Activated naive CD8-positive, alpha-beta T cell treated with anti-CD3 and anti-CD28 coated beads, Interleukin-2, amount 50 U/mL, for 16 hours (primary cell): Measurements from ENCODE around the gene TM9SF1.
"Not testable (repeated sequence)": the region's sequence is repeated elsewhere in the genome, so short reads cannot be mapped to it uniquely, and the experiment has no call there.

Experiments used
- DNase-seq: peaks from one replicate; pipeline ENCODE4 v3.0.0-alpha.2; 2020; ENCODE audit warnings: low read depth, low spot score

TM9SF1 gene

DNA sequence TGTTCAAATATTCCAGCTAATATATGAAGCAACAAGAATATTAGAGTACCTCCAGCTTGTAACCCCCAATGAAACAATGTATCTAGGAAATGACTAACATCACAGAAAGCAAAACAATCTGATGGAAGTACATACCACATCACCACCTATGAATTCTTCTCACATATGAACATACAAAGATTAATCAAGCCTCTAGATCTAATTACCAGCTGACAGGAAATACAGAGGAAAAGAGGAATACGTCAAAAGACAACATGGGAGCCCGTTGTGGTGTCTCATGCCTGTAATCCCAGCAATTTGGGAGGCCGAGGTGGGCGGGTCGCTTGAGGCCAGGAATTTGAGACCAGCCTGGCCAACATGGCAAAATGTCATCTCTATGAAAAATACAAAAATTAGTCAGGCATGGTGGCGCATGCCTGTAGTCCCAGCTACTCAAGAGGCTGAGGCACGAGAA lies 29.4 kb upstream of the TM9SF1 start:
- no peak for DNase-seq

DNA sequence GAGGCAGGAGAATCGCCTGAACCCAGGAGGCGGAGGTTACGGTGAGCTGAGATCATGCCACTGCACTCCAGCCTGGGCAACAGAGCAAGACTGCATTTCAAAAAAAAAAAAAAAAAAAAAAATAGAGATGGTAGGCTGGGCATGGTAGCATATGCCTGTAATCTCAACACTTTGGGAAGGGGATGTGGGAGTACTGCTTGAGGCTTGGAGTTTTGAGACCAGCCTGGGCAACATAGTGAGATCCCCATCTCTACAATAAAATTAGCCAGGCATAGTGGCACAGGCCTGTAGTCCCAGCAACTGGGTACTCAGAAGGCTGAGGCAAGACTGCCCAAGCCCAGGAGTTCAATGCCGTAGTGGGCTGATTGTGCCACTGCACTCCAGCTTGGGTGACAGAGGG lies 27.7 kb upstream of the TM9SF1 start:
- DNase-seq: not testable (repeated sequence)

DNA sequence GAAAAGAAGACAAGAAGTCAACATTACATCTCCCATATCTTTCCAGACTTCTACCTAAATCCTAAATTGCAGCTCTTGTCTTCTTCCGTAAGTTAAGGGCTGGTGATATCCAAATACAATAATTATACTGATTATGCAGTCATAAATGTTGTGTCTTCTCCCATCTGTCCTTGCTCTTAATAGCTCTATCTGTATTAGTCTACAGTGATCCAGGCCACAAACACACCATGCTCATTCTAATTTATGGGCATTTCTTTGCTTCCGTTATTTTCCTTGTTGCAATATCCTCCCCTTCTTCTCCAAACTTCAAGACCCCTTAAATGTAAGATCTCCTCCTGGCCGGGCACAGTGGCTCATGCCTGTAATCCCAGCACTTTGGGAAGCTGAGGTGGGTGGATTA lies 24.3 kb upstream of the TM9SF1 start:
- no peak for DNase-seq

DNA sequence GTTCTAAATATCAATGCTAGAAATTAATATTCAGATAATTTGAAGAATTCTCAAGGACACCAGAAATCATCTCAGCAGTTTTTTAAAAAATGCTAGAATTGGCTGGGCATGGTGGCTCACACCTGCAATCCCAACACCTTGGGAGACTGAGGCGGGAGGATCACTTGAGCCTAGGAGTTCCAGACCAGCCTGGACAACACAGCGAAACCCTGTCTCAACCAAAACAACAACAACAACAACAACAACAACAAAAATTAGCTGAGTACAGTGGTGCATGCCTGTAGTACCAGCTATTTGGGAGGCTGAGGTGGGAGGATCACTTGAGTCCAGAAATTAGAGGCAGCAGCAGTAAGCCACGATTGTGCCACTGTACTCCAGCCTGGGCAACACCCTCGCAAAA lies 23.8 kb upstream of the TM9SF1 start:
- DNase-seq: no peak

DNA sequence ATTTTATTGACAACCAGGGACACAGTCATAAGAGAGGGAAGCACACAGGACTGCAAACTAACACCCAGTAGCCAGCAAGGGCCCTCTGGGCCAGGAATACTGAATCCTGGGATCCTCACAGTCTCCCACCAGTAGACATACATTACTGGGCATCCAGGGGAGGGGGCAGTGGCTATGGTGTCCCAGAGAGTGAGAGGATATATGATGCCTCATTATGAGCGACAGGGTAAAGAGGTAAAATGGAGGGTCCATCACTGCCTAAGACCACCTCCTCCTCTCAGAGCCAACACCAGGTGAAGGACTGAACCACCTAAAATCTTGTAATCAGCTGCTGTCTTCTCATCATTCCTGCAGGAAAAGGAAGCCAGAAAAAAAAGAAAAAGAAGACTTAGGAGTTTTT lies 21.6 kb upstream of the TM9SF1 start:
- DNase-seq: not testable (repeated sequence)

DNA sequence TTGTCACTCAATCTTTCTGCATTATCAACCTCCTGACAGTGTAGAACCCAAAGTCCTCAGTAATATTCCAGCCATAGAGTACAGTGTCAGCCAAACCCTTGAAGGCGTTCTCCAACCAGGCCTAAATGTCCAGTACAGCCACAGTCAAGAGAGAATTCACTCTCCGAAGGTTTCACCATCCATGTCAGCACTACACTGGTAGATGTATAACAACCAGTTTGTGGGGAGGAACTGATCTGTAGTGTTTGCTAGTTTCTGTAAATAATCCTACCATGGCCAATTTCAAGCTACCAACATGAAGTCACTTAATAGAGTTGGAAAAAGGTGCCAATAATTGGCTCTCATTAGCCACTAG lies 21.1 kb upstream of the TM9SF1 start:
- DNase-seq: no peak

DNA sequence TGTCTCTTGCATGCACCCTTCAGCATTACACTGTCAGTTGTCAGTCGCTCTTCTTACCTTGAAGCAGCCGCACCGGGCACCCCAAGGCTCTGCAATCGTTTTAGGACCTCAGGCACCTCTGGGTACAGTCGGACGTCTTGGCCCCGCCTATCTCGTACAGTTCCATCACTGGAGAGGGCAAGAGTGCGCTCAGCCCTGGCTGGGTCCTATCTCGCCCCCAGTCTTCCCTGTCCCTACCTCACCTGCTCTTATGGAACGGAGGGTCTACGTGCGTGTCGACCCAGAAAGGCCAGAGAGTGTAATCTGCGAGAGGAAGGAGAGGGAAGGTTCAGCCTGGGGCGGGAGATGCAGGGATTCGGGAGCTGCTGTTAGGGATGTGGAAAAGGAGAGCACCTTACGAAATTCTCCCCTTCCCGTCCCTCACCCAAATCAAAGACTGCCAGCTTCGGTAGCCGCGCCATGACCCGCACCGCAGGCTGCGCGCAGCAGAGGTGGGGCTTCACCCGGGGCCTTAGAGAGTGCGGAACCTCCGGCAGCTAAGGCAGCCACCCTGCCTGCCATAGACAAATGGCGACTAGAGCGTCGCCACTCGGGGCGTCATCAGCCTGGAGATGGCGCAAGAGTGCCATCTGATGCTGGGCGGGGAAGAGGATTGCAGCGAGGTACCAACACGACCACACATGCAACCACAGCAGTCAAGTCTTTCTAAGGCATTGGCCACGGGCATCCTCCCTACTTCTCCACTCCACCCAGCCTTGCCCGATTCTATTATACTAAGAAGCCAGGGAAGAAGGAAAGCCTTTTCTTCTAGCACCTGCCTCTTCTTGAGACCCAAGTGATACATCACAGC lies 20.5 kb upstream of the TM9SF1 start, which contains the start of gene MDP1:
TSS of gene MDP1 (minus strand) at position 572 of the 850 bp plus-strand sequence. CDS start at position 461, 111 bp downstream.
- peak; percentile 64 for DNase-seq

DNA sequence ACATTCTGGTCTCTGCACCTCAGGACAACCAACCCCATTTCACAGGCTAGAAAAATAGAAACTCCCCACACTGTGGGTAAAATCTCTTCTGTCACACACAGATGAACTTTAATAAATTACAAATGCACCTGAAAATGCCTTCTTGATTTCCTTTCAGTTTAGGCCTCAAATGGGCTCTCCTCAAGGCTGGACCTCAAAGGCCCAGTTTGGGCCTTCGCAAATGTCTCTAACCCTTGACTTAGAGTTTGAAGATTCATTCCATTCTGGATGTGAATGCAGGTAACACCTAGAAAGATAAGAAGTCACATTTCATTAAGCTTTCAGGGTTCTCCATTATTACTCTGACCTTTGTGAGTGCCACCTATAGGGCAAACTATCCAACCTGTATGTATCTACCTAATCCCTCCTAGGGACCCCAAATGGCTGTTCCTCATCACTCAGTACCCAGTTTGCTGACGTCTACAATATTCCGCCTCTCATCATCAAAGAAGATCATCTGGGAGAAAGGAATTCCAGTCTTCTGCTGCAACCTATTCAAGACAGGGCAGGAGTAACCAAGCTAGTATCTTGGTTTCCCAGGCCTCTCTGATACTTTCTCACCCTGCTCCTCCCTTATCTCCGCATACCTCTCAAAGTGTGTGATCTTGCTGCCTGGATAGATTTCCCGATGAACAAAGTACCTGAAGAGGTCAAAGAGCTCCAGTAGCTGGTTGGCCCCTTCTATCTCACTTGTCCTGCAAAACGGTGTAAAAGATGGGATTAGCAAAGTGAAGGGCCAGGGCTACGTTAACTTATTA lies 18.8 kb upstream of the TM9SF1 start:
- DNase-seq: no peak

DNA sequence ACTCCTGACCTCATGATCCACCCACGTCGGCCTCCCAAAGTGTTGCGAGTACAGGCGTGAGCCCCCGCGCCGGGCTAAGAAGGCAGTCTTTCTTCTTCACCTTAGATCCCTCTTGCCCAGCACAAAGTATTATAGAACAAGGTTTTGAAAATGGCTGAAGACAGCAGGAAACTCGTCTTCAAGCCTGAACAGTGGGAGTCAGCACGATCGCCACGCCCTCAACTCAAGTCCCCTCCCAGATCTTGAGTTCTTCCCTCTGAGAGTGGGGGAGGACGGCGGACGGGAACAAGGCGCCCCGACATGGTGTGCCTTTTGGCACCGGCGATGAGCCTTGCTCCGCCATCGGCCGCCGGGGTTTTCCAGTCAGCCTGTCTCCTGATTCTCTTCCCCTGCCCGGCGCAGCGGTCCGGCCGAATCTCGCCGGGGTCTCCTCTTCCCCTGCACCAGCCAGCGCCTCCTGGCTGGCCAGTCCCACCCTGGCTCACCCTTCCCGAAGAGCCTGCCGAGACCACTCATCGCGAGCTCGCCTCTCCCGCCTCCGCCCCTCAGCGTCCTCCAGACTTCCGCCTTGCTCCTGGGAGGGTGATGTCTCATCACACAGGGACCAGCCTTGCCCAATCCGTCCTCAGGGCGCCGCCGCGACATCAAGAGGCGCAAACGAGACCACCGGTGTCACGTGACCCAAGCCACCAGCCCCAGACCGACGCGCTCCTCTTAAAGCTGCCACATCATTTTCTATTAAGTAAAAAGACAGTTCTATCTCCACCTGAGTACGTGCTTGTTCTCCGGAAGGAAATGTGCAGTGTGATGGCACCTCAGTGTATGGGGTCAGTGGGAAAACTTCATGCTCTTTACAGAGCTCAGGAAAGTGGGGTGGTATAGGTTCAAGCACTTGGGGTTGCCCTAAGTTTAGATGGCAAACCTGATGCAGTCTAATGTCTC lies 18.0 kb upstream of the TM9SF1 start, which contains the start of gene CHMP4A:
TSS of gene CHMP4A (minus strand) at position 565 of the 942 bp plus-strand sequence. CDS start at position 516, 49 bp downstream.
- DNase-seq: peak; percentile 96

DNA sequence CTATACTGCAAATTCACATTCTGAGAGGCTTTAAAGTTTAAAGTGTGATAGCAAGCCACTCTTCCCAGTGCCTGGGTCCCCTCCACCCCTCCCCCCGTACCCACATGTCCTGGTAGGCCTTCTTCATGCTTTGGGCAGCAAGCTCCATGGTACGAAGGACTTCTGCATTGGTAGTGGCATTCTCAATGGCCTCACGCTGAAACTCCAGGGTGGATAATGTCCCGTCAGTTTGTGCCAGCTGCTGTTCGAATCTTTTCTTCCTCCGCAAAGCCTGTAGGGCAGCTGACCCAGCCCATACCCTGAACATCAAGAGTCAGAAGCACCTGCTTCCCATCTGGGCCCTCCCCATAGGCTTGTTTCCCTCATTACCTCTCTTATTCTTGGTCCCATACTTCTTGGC lies 16.1 kb upstream of the TM9SF1 start:
- no peak for DNase-seq

DNA sequence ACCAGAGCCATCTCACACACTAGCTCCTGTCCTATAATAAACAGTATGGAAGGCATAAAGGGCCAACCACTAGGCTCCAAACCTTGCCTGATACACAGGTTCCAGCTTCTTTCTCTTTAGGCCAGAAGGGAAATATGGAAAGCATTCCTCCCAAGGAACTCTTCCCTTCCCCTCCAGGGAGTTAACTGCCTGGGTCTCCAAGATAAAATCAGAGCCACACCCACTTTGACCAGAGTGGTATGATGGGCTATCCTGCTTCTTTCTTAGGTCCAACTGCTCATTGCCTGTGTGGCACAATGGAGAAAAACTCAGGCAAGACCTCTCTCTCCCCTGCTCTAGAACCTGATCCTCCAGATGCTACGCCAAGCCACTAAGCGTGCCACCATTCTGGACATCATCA lies 12.4 kb upstream of the TM9SF1 start:
- no peak for DNase-seq

DNA sequence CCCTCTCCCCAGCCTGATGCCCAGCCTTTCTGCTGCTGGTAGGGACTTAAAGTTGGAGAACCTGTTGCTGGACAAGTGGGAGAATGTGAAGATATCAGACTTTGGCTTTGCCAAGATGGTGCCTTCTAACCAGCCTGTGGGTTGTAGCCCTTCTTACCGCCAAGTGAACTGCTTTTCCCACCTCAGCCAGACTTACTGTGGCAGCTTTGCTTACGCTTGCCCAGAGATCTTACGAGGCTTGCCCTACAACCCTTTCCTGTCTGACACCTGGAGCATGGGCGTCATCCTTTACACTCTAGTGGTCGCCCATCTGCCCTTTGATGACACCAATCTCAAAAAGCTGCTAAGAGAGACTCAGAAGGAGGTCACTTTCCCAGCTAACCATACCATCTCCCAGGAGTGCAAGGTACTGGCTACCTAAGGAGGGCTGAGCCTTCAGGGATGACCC lies 11.9 kb upstream of the TM9SF1 start:
- DNase-seq: no peak

DNA sequence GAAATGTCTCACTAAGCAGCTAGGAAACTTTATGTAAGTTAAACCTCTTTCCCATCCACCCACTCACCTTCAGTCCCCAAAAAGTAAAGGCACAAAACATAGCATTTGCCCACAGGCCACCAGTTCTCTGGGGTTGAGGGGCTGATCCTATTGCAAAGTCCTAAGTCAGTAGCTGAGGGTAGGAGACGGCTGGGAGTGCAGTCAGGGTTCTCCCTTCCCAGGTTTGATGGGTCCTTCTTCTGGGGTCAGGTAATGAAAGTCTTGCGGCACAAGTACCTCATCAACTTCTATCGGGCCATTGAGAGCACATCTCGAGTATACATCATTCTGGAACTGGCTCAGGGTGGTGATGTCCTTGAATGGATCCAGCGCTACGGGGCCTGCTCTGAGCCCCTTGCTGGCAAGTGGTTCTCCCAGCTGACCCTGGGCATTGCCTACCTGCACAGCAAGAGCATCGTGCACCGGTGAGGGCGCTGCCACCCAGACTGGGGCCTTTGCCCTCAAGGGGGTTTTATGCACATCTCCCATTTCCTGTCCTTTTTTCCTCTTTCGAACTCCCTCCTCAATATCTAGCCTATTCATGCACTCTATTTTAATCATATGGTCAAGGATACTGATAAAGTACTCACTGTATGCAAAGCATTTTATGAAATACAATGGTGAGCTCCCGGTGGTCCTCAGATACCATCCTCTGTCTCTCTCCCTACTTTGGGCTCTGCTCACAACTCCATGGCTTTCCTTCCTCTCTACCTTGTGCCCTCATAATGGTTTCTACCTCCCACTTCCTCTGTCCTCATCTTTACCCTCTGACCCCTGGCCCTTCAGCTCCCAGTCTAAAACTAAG lies 11.2 kb upstream of the TM9SF1 start:
- no peak for DNase-seq

DNA sequence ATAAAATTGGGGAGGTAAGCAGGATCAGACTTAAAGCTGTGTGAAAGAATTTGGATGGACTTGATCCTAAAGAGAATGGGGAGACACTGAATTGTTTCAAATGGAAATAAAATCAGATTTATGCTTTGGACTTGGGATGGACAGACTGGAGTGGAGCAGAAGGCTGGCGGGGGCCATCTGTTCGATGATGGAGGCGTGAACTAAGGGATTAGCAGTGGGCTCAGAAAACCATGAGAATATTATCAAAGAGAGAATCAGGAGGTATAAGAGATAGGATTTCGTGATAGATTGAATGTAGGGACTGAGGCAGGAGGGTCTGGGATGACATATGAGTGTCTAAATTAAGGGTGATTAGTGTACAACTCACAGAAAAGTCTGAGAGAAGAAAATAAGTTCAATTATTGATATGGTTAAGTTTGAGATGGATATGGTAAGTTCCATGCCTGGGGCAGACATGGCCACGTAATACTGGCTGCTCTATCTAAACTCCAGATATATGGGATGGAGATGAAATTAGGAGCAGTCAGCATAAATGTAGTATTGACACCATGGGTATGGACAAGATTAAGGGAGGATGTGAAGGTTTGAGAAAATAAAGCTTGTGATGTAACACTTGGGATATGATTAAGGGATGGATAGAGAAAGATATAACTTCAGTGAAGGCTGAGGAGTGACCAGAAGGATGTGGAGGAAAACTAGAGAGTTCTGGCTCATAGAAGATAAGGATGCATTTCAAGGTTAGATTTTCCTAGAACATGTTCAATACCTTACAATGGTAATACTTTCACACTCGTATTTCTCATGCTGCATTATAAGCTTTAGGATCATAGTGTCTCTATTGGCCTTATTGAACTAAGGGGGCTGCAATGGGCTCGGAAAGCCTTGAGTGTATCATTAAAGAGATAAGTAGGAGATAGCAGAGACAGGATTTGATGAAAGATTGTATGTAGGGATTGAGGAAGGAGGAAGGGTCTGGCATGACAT lies 9.2 kb upstream of the TM9SF1 start:
- no peak for DNase-seq

DNA sequence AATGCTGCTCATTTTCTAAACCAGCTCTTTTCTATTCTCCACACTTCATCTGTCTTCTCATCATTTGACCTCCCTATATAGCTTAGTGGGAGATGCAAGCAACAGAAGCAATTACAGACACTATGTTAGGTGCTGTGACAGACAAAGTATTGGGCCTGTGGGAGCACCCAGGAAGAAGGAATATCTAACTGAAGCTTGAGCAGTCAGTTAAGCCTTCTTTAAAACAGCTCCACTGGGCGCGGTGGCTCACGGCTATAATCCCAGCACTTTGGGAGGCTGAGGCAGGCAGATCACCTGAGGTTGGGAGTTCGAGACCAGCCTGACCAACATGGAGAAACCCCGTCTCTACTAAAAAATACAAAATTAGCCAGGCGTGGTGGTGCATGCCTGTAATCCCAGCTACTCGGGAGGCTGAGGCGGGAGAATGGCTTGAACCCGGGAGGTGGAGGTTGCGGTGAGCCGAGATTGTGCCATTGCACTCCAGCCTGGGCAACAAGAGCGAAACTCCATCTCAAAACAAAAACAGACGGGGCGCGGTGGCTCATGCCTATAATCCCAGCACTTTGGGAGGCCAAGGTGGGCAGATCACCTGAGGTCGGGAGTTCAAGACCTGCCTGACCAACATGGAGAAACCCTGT lies 8.1 kb upstream of the TM9SF1 start:
- DNase-seq: not testable (repeated sequence)

DNA sequence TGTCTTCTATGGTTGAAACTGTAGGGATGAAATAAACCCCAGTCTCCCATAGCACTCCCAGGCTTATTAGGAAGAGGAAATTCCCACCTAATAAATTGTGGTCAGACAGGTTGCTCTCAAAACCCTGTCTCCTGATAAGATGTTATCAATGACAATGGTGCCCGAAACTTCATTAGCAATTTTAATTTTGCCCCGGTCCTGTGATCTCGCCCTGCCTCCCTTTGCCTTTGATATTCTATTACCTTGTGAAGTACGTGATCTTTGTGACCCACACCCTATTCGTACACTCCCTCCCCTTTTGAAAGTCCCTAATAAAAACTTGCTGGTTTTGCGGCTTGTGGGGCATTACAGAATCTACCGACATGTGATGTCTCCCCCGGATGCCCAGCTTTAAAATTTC lies 7.3 kb upstream of the TM9SF1 start:
- DNase-seq: not testable (repeated sequence)

DNA sequence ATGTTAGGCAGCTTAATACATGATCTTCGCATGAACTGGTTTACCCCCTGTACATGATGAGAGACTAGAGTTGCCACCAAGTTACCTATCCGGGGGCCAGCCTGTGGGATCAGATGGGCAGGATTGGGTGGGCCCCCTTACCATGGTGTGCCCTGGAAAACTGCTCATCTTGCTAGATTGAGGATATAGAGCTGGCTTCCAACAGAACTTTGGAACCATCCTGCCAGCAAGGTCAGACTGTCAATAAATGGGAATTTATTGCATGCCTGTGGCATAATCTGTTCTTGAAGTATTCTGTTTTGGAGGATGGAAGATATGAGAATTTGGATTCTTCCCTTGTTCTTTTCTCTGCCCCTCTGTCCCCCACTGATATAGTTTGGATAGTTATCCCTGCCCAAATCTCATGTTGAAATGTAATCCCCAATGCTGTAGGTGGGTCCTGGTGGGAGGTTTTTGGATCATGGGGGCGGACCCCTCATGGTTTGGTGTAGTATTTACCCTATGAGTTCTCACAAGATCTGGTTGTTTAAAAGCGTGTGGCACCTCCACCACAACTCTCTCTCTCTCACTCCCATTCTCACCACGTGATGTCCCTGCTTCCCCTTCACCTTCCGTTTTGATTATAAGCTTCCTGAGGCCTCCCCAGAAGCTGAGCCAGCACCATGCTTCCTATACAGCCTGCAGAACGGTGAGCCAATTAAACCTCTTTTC lies 3.7 kb upstream of the TM9SF1 start:
- no peak for DNase-seq

DNA sequence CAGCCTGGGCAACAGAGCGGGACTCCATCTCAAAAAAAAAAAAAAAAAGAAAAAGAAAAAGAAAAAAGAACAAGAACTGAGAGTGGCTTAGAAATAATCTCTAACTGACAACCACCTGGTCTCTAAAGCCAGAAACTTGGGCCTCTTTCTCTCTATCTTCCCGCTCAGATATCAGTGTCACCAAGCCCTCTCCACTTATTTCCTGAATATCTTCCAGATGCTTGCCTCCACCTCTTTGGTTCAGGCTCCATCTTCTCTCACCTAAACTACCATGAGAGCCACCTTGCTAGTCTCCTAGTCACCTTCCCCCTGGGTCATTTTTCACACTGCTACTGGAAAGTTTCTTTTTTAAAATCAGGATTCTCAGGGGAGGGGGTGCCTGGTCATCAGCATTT lies 1.8 kb upstream of the TM9SF1 start:
- no peak for DNase-seq
